HepG2 (cell line): ENCODE data around the gene PTGDR2. TPM values are rescaled to one million over a fixed set of nuclear protein-coding genes. Genes with fewer than 3 reads are reported as not detected.

Experiments used
- ATAC-seq: fragments of 200-7000 bp; cut with Tn5 transposase; 3 replicates; pipeline ENCODE4 v1.9.1; 2020; ENCODE audit warnings: mild to moderate bottlenecking, moderate library complexity
- BruUV-seq: library from RNA; stranded (reverse); fragments of 400-500 nt; replicated peaks from 2 replicates; lab custom pipeline; 2021; lab: Mats Ljungman, UMichigan
- CTCF ChIA-PET: fragments of 300-600 bp; formaldehyde crosslinking; extraction: SDS; loops from one replicate; lab custom pipeline; 2021; ENCODE audit warnings: low total read pairs, inconsistent platforms, low intra/inter-chr PET ratio; lab: Yijun Ruan, JAX
- POLR2A ChIA-PET: fragments of 350-600 bp; sonication (Branson Sonifier 250); formaldehyde crosslinking; loops from one replicate; lab custom pipeline; 2020; ENCODE audit warnings: antibody characterized with exemption, inconsistent platforms; lab: Yijun Ruan, JAX
- DNase-seq: peaks from one replicate; pipeline ENCODE4 v3.0.0-alpha.2; 2015; ENCODE audit warnings: low spot score
- FAIRE-seq: peaks from 3 replicates; lab custom pipeline; 2011; peaks lifted over from hg19 to GRCh38; lab: Jason Lieb, UNC
- H2AFZ ChIP-seq: one replicate; pipeline ENCODE4 v1.6.1; 2011; ENCODE audit warnings: low read length, inconsistent platforms
- H3K27ac ChIP-seq: fragments of 300-600 bp; 3 replicates; pipeline ENCODE4 v1.8.0; 2011; ENCODE audit warnings: mixed run types, mild to moderate bottlenecking, mixed read lengths, low read length, inconsistent platforms; ENCODE audit not compliant: insufficient read depth; ENCODE audit errors: extremely low read length
- H3K27me3 ChIP-seq, 2 experiments: fragments of 200-600 bp in 1 of 2; 2 replicates in 1 of 2; 3 replicates in 1 of 2; pipeline versions ENCODE4 v1.6.0 to v1.8.0; 2011; ENCODE audit warnings: low read length in 2 of 2, mild to moderate bottlenecking in 2 of 2, moderate library complexity in 2 of 2, inconsistent platforms in 1 of 2; ENCODE audit not compliant: insufficient read depth in 2 of 2, control insufficient read depth in 1 of 2
- H3K36me3 ChIP-seq, 2 experiments: fragments of 200-600 bp in 1 of 2; replicated peaks in 1 of 2; 2 replicates in 1 of 2; 3 replicates in 1 of 2; pipeline versions ENCODE4 v1.5.1 to v1.8.0; 2011; ENCODE audit warnings: low read length in 2 of 2, inconsistent platforms in 1 of 2; ENCODE audit not compliant: insufficient read depth in 2 of 2, control insufficient read depth in 1 of 2
- H3K4me1 ChIP-seq: 2 replicates; pipeline ENCODE4 v1.5.1; 2012; ENCODE audit warnings: low read length, inconsistent platforms; ENCODE audit not compliant: insufficient read depth
- H3K4me2 ChIP-seq: 2 replicates; pipeline ENCODE4 v1.6.0; 2011; ENCODE audit warnings: low read depth, low read length, inconsistent platforms
- H3K4me3 ChIP-seq, 3 experiments: fragments of 200-600 bp in 1 of 3; sonication (generic), shearing (Covaris generic) in 1 of 3; replicated peaks in 1 of 3; 2 replicates each; pipeline ENCODE4 v1.5.1; 2011 to 2016; ENCODE audit warnings: low read length in 3 of 3, inconsistent platforms in 2 of 3, low read depth in 2 of 3, mild to moderate bottlenecking in 2 of 3, control low read depth in 1 of 3, mixed read lengths in 1 of 3; ENCODE audit not compliant: insufficient read depth in 1 of 3
- H3K79me2 ChIP-seq: one replicate; pipeline ENCODE4 v1.6.1; 2011; ENCODE audit warnings: low read length, inconsistent platforms; ENCODE audit not compliant: insufficient read depth
- H3K9ac ChIP-seq: 2 replicates; pipeline ENCODE4 v1.6.0; 2011; ENCODE audit warnings: mild to moderate bottlenecking, low read depth, low read length, inconsistent platforms; ENCODE audit not compliant: insufficient read depth
- H3K9me3 ChIP-seq: 2 replicates; pipeline ENCODE4 v1.5.1; 2012; ENCODE audit warnings: mild to moderate bottlenecking, low read length
- H4K20me1 ChIP-seq: 2 replicates; pipeline ENCODE4 v1.6.0; 2011; ENCODE audit warnings: inconsistent platforms, mild to moderate bottlenecking, low read length, moderate library complexity; ENCODE audit not compliant: insufficient read depth
- ARNT2 ChIP-seq: sonication (generic); formaldehyde crosslinking; IDR thresholded peaks from 2 replicates; pipeline ENCODE4 v1.8.0; 2022; ENCODE audit warnings: mild to moderate bottlenecking, low read depth, missing genetic modification reagents, moderate library complexity
- BATF2 ChIP-seq: sonication (generic); formaldehyde crosslinking; IDR thresholded peaks from 2 replicates; pipeline ENCODE4 v1.8.0; 2022; ENCODE audit warnings: mild to moderate bottlenecking, missing genetic modification reagents, moderate library complexity
- CCDC6 ChIP-seq: sonication (generic); formaldehyde crosslinking; IDR thresholded peaks from 2 replicates; pipeline ENCODE4 v1.8.1; 2022; ENCODE audit warnings: mild to moderate bottlenecking, missing genetic modification reagents, moderate library complexity
- FOXK2 ChIP-seq: fragments of 450-650 bp; IDR thresholded peaks from 2 replicates; pipeline ENCODE4 v1.6.1; 2016
- MAX ChIP-seq: IDR thresholded peaks from 2 replicates; pipeline ENCODE4 v1.6.1; 2012; ENCODE audit warnings: inconsistent platforms
- MXI1 ChIP-seq: IDR thresholded peaks from 3 replicates; pipeline ENCODE4 v1.6.1; 2012; ENCODE audit warnings: low read depth, low read length, inconsistent platforms, borderline replicate concordance
- NCOA2 ChIP-seq: sonication (generic); formaldehyde crosslinking; IDR thresholded peaks from 2 replicates; pipeline ENCODE4 v1.8.0; 2022; ENCODE audit warnings: inconsistent platforms
- TRAFD1 ChIP-seq: sonication (generic); formaldehyde crosslinking; IDR thresholded peaks from 2 replicates; pipeline ENCODE4 v1.5.1; 2020; ENCODE audit warnings: missing genetic modification reagents, mild to moderate bottlenecking, borderline replicate concordance
- ZNF17 ChIP-seq: sonication (generic); formaldehyde crosslinking; IDR thresholded peaks from 2 replicates; pipeline ENCODE4 v1.5.0; 2020; ENCODE audit warnings: mild to moderate bottlenecking, missing genetic modification reagents
- ZNF598 ChIP-seq: sonication (generic); formaldehyde crosslinking; IDR thresholded peaks from 2 replicates; pipeline ENCODE4 v1.5.1; 2020; ENCODE audit warnings: mild to moderate bottlenecking, missing genetic modification reagents, borderline replicate concordance
- ZNF616 ChIP-seq: sonication (generic); formaldehyde crosslinking; IDR thresholded peaks from 2 replicates; pipeline ENCODE4 v1.5.0; 2020; ENCODE audit warnings: low read depth, mild to moderate bottlenecking, missing genetic modification reagents
- ZNF878 ChIP-seq: sonication (generic); formaldehyde crosslinking; IDR thresholded peaks from 2 replicates; pipeline ENCODE4 v1.8.1; 2023; ENCODE audit warnings: mild to moderate bottlenecking, missing genetic modification reagents, moderate library complexity
- whole genome bisulfite sequencing: methylation state at CpG from one replicate; pipeline ENCODE4 v1.1.6; 2017; ENCODE audit warnings: low lambda C conversion rate; 5-methylcytosine and 5-hydroxymethylcytosine counted together
- in situ Hi-C: cut with HindIII; loops from 2 replicates; pipeline ENCODE4 v1.10.0; 2017; ENCODE audit warnings: low pct_unique_long_range_greater_than_20kb; ENCODE audit not compliant: extremely low pct_ligation_motif_present
- intact Hi-C: fragments of 100-400 bp; cut with micrococcal nuclease; formaldehyde crosslinking; loops from one replicate; pipeline ENCODE4 v1.10.0; 2022; ENCODE audit not compliant: unreplicated experiment
- polyA plus RNA-seq, 8 experiments: library from polyadenylated mRNA; depleted of rRNA in 3 of 8; stranded (reverse) in 7 of 8; unstranded in 1 of 8; fragments of >200 nt; fragmentation: Illumina TruSeq in 4 of 8; extraction: Trizol in 4 of 8; gene quantifications; 2 replicates each; pipeline versions ENCODE4 v1.2.1 to v1.2.3, GENCODE V29; 2011 to 2016; ENCODE audit warnings: low read depth in 4 of 8, missing spikeins in 1 of 8, mixed read lengths in 1 of 8; ENCODE audit not compliant: insufficient read depth in 1 of 8
- total RNA-seq, 5 experiments: library from RNA; depleted of rRNA; stranded (reverse); fragments of >200 nt; fragmentation: Illumina TruSeq; extraction: Trizol; gene quantifications; 2 replicates each; pipeline ENCODE4 v1.2.3, GENCODE V29; 2016; ENCODE audit warnings: low read depth in 1 of 5
- TF ChIP-seq, protein P1 (sequence below): sonication (generic); formaldehyde crosslinking; IDR thresholded peaks from 2 replicates; pipeline ENCODE4 v1.5.0; 2020; ENCODE audit warnings: missing genetic modification reagents
- TF ChIP-seq, protein P2 (sequence below): sonication (generic); formaldehyde crosslinking; IDR thresholded peaks from 2 replicates; pipeline ENCODE4 v1.8.0; 2022; ENCODE audit warnings: low read depth, missing genetic modification reagents

Gene PTGDR2
- total and polyA plus RNA-seq, 2 of the 13 experiments (the other 11 are each of a cell fraction or from before 2014, with no cell fraction given) = 1.9 to 2.5 TPM

DNA sequence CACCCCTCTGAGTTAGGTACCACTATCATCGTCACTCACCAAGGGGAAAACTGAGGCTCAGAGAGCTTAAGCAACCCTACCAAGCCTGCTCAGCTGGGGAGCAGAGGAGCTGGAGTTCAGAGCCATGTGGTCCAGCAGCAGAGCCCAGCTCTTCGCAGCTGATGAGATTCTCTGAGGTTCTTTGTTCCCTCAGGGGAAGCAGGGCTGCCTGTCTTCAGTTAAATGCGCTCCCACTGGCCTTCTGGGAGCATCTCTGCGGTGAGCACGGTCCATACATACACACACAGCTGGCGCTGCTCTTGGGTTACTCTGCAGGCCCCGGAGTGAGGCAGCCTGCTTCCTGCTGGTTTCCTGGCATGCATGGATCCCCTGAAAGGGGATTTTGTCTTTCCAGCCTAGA is 5.2 kb upstream of the PTGDR2 start (continued):
- TF ChIP-seq, protein P1, sequence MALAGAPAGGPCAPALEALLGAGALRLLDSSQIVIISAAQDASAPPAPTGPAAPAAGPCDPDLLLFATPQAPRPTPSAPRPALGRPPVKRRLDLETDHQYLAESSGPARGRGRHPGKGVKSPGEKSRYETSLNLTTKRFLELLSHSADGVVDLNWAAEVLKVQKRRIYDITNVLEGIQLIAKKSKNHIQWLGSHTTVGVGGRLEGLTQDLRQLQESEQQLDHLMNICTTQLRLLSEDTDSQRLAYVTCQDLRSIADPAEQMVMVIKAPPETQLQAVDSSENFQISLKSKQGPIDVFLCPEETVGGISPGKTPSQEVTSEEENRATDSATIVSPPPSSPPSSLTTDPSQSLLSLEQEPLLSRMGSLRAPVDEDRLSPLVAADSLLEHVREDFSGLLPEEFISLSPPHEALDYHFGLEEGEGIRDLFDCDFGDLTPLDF (CRISPR knock-in tag) = no peak
- no peak for TF ChIP-seq ARNT2 (CRISPR knock-in tag)
- TF ChIP-seq ZNF17 (CRISPR knock-in tag) = no peak

GRCh38 chr11:60859616-60860250 is 4.0 kb upstream of the PTGDR2 start:
- no peak overlapping the region for H3K27ac ChIP-seq
- no peaks in the 10 kb centered on the region for H3K79me2 ChIP-seq
- TF ChIP-seq FOXK2 (no peak), NCOA2 (CRISPR knock-in tag) (no peak), BATF2 (CRISPR knock-in tag) (no peak), ZNF598 (CRISPR knock-in tag) (no peak), TRAFD1 (CRISPR knock-in tag) (no peak), MXI1 (no peak), ZNF616 (no peak), CCDC6 (no peak), MAX (no peak), ZNF878 (CRISPR knock-in tag) (no peak)
- TF ChIP-seq, protein P2, sequence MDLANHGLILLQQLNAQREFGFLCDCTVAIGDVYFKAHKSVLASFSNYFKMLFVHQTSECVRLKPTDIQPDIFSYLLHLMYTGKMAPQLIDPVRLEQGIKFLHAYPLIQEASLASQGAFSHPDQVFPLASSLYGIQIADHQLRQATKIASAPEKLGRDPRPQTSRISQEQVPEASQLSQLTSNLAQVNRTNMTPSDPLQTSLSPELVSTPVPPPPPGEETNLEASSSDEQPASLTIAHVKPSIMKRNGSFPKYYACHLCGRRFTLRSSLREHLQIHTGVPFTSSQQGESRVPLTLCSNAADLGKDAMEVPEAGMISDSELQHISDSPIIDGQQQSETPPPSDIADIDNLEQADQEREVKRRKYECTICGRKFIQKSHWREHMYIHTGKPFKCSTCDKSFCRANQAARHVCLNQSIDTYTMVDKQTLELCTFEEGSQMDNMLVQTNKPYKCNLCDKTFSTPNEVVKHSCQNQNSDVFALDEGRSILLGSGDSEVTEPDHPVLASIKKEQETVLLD = no peak
- TF ChIP-seq, all 625 proteins: peak for 0
- Histone ChIP-seq H3K27me3 (peaks cover 0 to 9% of the 10 kb centered on the region in 2 experiments; a peak in 2 of 5 replicates), H3K36me3 (no peaks in the 10 kb centered on the region), H3K4me1 (peaks cover 56% of the 10 kb centered on the region), H3K9ac (no peak overlapping the region), H2AFZ (peak overlapping the region; percentile 77), H3K9me3 (no peaks in the 10 kb centered on the region), H3K4me2 (no peak overlapping the region), H3K4me3 (no peak overlapping the region), H4K20me1 (no peaks in the 10 kb centered on the region)
- ATAC-seq = no peak
- ChIA-PET CTCF (no interaction called here), POLR2A (no interaction called here)
- in situ Hi-C loops = no loop called here
- 60% methylated on average over 15 of the region's 15 CpGs for WGBS
- BruUV-seq = no TSS peak
- no peak for FAIRE-seq
- DNase-seq = no peak
- intact Hi-C loops = no loop called here
